Pons (tissue), 1 donor: Measurements from ENCODE around the gene TMEM119.
"Not testable (repeated sequence)": the region's sequence is repeated elsewhere in the genome, so short reads cannot be mapped to it uniquely, and the experiment has no call there.

Experiments
- DNase-seq: peaks from one replicate; pipeline ENCODE4 v3.0.0-alpha.2; 2016; ENCODE audit warnings: low spot score

Gene TMEM119

GRCh38 chr12:108583991-108584390 is 13.9 kb downstream of the TMEM119 start:
- DNase-seq = no peak

DNA sequence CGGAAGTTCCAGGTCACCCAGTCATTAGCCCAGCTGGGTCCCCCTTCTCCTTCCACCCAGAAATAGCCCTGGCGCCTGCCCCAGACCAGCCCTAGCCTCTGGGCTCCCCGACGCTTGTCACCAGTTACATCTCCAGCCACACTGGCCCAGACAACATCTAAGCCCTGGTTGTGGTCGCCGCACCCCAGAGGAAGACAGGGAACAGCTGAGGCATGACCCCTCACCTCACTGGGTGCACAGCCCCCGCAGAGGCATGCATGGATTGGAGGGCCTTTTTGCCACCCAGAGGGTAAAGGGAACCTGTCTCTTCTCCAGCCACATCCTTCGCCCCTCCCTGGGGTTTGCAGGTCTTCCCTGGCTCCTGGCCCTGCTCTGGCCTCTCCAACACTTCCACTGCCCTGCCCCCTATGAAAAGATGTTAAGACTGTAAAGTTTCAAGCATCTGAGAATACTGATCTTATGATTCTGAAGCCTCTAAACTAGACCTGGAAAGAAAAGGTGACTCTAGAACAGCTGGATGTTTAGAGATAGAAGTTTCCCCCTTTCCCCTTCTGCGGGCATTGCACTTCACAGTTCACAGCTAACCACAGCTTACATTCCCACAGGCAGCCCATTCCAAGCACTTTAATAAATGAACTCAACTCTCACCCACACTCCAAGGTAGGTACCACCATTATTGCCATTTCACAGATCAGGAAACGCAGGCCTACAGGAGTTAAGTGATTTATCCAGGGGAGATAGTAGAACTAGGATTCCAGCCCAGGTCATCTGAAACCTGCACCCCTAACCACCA is 14.7 kb downstream of the TMEM119 start:
- no peak for DNase-seq

GRCh38 chr12:108582509-108582908 is 15.4 kb downstream of the TMEM119 start:
- no peak for DNase-seq

DNA sequence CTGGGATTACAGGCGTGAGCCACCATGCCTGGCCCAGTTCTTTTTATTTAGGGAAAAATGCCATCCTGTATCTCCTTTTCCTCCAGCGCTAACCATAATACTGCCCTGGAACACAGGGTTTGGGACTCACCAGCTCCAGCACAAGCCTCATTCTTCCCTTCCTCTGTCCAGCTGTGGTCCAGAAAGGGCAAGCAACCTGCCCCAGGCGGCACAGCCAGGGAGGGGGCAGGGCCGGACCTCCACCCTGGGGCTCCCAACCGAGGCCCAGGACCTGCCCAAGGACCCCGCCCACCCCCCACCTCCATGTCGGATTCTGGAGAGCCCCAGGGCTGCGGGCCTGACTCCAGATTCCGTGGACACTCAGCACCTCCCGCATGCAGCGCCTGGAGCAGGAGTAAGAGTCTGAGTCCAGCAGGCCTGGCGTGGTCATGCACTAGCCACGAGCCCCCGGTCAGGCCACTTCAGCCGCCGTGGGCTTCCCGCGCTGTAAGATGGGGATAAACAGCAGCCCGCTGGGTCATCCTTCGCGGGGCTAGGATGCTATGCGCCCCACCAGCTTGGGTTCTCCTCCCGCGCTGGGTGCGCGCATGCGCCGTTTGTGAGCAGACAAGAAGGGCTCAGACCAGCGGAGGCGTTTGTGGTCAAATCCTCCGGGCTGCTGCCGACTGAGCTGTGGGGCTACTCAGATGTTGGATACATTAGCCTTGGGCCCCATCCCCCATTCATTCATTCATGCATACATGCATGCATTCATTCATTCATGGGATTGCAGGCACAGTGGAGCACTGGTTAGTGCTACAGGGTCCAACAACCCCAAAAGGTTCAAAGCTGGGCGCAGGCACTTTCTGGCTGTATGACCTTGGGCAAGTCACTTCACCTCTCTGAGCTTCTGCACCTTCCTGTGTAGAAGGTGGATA is 16.3 kb downstream of the TMEM119 start:
- DNase-seq = no peak

- no peak for DNase-seq
Observed at GRCh38 chr12:108580531-108580930, 17.4 kb downstream of the TMEM119 start.

DNA sequence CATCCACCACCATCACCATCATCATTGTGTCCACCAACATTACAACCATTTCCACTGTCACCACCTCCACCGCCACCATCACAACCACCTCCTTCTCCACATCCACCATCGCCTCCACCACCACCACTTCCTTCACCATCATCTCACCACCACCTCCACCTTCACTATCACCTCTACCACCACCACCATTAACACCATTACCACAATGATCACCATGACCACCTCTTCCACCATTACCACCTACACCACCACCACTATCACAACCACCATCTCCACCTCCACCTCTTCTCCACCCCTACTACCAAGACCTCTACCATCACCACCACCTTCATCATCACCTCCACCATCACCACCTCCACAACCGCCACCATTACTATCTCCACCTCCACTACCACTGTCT is 19.1 kb downstream of the TMEM119 start:
- no peak for DNase-seq

GRCh38 chr12:108578264-108578663 is 19.6 kb downstream of the TMEM119 start:
- DNase-seq = no peak

DNA sequence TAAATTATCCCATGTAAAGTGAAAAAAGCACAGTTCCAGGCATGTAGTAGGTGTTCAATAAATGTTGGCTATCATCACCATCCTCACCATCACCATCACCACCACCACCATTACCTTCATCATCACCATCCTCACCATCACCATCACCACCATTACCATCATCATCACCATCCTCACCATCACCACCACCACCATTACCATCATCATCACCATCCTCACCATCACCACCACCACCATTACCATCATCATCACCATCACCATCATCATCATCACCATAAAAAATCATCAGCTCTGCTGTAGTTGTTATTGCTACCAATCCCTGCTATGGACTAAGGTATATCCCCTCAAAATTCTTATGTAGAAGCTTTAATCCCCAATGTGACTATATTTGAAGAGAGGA is 20.4 kb downstream of the TMEM119 start:
- DNase-seq = no peak

DNA sequence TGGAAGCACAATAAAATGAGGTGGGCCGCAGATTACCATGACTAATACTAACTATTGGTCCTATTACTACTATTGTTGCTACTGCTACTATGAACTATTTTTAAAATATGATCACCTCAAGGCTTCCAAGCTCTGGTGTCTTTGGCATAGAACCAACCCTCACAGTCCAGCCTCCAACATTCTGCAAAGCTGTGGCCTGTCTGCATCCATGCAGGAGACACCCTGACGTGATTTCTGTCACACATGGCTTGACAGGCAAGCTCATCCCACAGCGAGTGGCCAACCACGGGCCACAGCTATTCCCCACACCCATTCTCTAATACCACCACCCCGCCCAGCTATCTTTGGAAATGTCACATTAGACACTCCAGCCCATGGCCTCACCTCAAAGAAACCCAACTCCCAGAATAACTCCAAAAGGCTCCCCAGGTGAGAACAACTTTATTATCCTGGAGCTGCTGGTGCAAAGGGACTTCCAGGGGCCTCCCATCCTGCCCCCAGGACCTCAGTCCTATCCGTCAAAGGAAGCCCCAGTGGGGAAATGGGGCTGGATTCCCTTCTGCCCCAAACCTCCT is 21.1 kb downstream of the TMEM119 start:
- no peak for DNase-seq

- DNase-seq = no peak
Observed at GRCh38 chr12:108575199-108575912, 22.5 kb downstream of the TMEM119 start.

DNA sequence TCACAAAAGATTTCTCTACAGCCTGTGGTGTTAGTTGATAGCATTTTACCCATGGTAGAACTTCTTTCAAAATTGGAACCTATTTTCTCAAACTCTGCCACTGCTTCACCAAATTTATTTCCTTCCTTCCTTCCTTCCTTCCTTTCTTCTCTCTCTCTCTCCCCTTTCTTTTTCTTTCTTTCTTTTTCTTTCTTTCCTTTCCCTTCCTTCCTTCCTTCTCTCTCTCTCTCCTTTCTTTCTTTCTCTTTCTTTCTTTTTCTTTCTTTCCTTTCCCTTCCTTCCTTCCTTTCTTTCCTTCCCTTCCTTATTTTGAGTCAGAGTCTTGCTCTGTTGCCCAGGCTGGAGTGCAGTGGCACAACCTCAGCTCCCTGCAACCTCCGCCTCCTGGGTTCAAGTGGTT is 23.6 kb downstream of the TMEM119 start:
- not testable (repeated sequence) for DNase-seq

DNA sequence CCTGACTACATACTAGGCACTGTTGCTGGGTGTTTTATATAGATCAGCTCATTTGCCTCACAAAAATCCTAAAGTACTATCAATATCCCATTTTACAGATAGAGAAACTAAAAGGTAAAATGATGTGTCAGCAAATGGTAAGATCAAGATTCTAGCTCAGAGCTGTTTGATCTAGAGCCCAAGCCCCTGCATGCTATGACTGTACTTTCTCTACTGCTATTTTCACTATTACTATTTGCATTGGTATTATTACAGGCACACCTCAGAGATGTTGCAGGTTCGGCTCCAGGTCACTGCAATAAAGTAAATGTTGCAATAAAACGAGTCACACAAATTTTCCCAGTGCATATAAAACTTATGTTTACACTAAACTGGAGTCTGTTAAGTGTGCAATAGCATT is 24.6 kb downstream of the TMEM119 start:
- no peak for DNase-seq

GRCh38 chr12:108572166-108572790 is 25.6 kb downstream of the TMEM119 start:
- no peak for DNase-seq

GRCh38 chr12:108571609-108572165 is 26.2 kb downstream of the TMEM119 start:
- DNase-seq = no peak

- DNase-seq = peak; percentile 64
Observed at GRCh38 chr12:108570743-108571608, 26.9 kb downstream of the TMEM119 start.

- DNase-seq = no peak
Observed at GRCh38 chr12:108568338-108569154, 29.3 kb downstream of the TMEM119 start.

DNA sequence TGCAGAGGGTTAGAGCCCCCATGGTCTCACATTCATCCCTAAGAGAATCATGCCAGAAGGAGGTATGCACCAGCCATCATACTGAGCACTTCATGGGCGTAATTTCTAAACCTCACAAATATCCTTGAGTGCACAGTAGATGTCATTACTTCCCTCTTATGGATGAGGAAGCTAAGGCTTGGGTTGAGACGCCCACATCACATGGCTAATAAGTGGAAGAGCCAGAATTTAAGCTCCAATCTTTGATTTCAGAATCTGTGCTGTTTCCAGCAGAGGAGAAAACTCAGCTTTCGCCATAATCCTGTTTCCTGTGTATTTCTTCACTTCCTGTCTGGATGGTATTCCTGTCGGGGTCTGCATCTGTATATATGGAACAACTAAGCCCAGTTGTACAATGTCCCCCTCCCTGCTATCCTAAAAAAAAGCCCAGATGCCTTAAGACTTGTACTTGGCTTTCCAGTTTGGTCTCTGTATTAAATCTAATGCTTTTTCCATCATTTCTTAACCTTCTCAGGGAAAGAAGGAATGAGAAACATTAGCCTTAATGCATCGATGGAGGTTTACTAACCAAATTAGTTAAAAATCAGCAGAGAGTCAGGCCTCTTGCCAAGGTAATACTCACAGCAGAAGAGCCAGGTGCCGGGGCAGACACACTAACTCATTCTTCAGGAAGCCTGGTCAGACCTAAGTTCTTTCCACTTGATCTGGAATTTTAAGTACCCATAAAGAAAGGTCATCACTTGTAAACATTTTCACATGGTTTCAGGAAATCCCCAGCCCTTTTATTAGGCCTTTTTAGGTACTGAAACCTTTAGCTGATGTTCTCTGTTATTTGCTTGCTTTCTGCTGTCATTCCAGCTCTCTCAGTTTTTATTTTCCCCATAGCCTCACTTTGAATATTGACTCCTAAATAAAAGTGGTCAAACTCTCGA is 30.2 kb downstream of the TMEM119 start:
- peak; percentile 61 for DNase-seq

DNA sequence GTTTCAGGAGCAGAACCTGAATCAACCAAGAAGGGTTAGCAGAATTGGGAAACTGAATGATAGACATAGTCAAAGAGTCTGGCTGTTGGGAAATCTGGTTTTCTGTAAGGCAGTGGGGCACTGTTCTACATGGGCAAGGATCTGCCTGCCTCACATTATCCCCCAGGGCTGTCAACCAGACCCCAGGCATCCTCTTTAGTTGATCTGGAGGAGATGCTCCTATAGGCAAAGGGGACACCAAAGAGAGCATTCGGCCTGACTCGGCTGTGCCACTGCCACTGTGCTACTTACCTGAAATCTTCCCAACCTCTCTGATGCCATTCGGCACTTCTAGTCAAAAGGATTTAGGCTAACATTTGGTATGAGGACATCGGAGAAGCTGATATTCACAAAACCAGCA is 31.4 kb downstream of the TMEM119 start:
- DNase-seq = no peak
